Osteoblast (primary cell): ENCODE measurements around the gene GKN2. TPM values are rescaled to one million over a fixed set of nuclear protein-coding genes. Genes with fewer than 3 reads are reported as not detected.

ENCODE experiments used
- DNase-seq: peaks from one replicate; pipeline ENCODE4 v3.0.0; 2011; ENCODE audit warnings: low spot score, mixed read lengths; ENCODE audit not compliant: insufficient read length; ENCODE audit errors: missing footprints
- H2AFZ ChIP-seq: 2 replicates; pipeline ENCODE4 v1.6.0; 2011; ENCODE audit warnings: mild to moderate bottlenecking, low read length
- H3K27ac ChIP-seq: 2 replicates; pipeline ENCODE4 v1.5.1; 2011; ENCODE audit warnings: mild to moderate bottlenecking, low read depth, low read length, moderate library complexity
- H3K27me3 ChIP-seq: 2 replicates; pipeline ENCODE4 v1.6.0; 2012; ENCODE audit warnings: mild to moderate bottlenecking, control low read depth, inconsistent platforms, low read length, moderate library complexity; ENCODE audit not compliant: insufficient read depth
- H3K36me3 ChIP-seq: 2 replicates; pipeline ENCODE4 v1.5.1; 2011; ENCODE audit warnings: mild to moderate bottlenecking, low read length, control low read depth, moderate library complexity; ENCODE audit not compliant: insufficient read depth
- H3K4me1 ChIP-seq: 2 replicates; pipeline ENCODE4 v1.5.1; 2011; ENCODE audit warnings: mild to moderate bottlenecking, low read length, control low read depth, moderate library complexity; ENCODE audit not compliant: insufficient read depth
- H3K4me2 ChIP-seq: 2 replicates; pipeline ENCODE4 v1.6.0; 2011; ENCODE audit warnings: mild to moderate bottlenecking, low read length; ENCODE audit not compliant: insufficient read depth
- H3K4me3 ChIP-seq: fragments of 200-600 bp; sonication (generic); 3 replicates; pipeline ENCODE4 v1.5.1; 2012; ENCODE audit warnings: mild to moderate bottlenecking, low read length, inconsistent platforms; ENCODE audit not compliant: insufficient read depth
- H3K79me2 ChIP-seq: 2 replicates; pipeline ENCODE4 v1.6.0; 2012; ENCODE audit warnings: mild to moderate bottlenecking, low read length, control low read depth, inconsistent platforms; ENCODE audit not compliant: insufficient read depth
- H3K9me3 ChIP-seq: 2 replicates; pipeline ENCODE4 v1.5.1; 2011; ENCODE audit warnings: low read depth, low read length, control low read depth
- H4K20me1 ChIP-seq: 2 replicates; pipeline ENCODE4 v1.6.0; 2012; ENCODE audit warnings: mild to moderate bottlenecking, low read length, control low read depth; ENCODE audit not compliant: insufficient read depth
- total RNA-seq: library from RNA; depleted of rRNA; stranded (reverse); fragments of >200 nt; gene quantifications from 2 replicates; pipeline ENCODE4 v1.2.3, GENCODE V29; 2012
- TF ChIP-seq, protein P1 (sequence below): IDR thresholded peaks from 2 replicates; pipeline ENCODE4 v1.5.1; 2011; ENCODE audit warnings: mild to moderate bottlenecking, low read depth, low read length, moderate library complexity; ENCODE audit errors: extremely low read depth

GKN2 gene
- total RNA-seq, 1 donor = not detected

DNA sequence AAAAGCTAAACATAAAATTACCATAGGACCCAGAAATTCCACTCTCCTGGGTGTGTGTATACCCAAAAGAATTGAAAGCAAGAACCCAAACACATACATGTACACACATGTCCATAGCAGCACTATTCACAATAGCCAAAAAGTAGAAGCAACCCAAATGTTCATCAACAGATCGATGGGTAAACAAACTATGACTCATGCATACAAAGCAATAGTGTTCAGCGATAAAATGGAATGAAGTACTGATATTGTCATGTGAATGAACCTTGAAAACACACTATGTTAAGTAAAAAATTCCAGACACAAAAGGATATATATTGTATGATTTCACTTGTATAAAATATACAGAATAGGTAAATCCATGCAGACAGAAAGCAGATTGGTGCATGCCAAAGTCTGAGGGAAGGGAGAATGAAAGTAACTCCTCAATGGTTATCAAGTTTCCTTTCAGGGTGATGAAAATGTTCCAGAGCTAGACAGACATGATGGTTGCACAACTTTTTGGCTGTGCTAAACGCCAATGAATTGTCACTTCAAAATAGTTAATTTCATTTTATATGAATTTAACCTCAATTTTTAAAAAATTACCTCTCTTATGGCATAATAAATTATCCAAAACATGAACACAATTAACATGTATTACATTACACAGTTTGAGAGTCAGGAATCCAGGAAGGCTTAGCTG, 35.5 kb downstream of the GKN2 start:
- no peaks in the 10 kb centered on the region for H3K36me3 ChIP-seq
- no peak for DNase-seq
- H3K9me3 ChIP-seq = no peaks in the 10 kb centered on the region
- H3K27me3 ChIP-seq = peaks cover 10% of the 10 kb centered on the region
- TF ChIP-seq, protein P1, sequence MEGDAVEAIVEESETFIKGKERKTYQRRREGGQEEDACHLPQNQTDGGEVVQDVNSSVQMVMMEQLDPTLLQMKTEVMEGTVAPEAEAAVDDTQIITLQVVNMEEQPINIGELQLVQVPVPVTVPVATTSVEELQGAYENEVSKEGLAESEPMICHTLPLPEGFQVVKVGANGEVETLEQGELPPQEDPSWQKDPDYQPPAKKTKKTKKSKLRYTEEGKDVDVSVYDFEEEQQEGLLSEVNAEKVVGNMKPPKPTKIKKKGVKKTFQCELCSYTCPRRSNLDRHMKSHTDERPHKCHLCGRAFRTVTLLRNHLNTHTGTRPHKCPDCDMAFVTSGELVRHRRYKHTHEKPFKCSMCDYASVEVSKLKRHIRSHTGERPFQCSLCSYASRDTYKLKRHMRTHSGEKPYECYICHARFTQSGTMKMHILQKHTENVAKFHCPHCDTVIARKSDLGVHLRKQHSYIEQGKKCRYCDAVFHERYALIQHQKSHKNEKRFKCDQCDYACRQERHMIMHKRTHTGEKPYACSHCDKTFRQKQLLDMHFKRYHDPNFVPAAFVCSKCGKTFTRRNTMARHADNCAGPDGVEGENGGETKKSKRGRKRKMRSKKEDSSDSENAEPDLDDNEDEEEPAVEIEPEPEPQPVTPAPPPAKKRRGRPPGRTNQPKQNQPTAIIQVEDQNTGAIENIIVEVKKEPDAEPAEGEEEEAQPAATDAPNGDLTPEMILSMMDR = no peak
- H4K20me1 ChIP-seq = no peaks in the 10 kb centered on the region
- no peak overlapping the region for H2AFZ ChIP-seq
- H3K4me1 ChIP-seq = no peaks in the 10 kb centered on the region
- no peak overlapping the region for H3K4me3 ChIP-seq
- no peak overlapping the region for H3K4me2 ChIP-seq
- no peak overlapping the region for H3K27ac ChIP-seq
- no peaks in the 10 kb centered on the region for H3K79me2 ChIP-seq

DNA sequence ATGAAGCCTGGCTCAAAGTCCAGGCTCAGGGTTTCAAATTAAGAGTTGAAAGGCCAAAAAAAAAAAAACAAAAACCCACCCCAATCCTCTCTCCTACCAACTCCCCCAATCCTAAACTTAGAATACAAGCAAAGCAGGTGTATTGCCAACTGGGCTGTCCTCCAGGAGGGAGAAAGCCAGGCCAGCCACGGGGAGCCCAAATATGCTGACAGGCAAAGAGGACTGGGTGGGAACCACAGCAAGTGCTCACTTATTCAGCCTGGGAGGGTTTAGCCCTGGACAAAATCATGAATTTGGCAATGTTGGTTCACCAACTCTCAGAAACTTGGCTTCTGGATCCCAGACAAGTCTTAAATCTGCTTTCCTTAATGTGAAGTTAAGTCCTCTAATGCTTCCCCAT, 36.5 kb downstream of the GKN2 start:
- DNase-seq = no peak
- TF ChIP-seq, protein P1 = no peak

DNA sequence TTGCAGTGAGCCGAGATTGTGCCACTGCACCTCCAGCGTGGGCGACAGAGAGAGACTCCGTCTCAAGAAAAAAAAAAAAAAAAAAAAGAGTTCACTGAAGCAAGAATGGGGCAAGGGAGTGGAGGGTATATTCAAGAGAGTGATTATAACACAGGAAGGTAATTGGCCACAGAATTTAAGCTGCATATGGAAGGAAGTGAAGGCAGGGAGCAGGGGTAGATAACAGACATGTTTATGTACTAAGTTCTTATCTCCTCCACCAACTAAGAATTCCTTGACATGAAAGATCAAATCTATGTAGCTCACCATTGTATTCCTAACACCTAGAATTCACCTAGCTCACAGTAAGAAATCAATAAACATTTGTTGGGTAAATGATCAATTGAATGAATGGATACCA, 37.3 kb downstream of the GKN2 start:
- TF ChIP-seq, protein P1 = no peak
- peaks cover 13% of the 10 kb centered on the region for H3K27me3 ChIP-seq
- H3K4me1 ChIP-seq = no peaks in the 10 kb centered on the region
- no peak overlapping the region for H3K4me3 ChIP-seq
- no peak overlapping the region for H2AFZ ChIP-seq
- no peaks in the 10 kb centered on the region for H4K20me1 ChIP-seq
- H3K27ac ChIP-seq = no peak overlapping the region
- H3K79me2 ChIP-seq = no peaks in the 10 kb centered on the region
- no peaks in the 10 kb centered on the region for H3K36me3 ChIP-seq
- H3K9me3 ChIP-seq = no peaks in the 10 kb centered on the region
- no peak for DNase-seq
- H3K4me2 ChIP-seq = no peak overlapping the region

More for the DNA sequence above, 36.5 kb downstream of the GKN2 start:
- no peaks in the 10 kb centered on the region for H3K79me2 ChIP-seq
- no peaks in the 10 kb centered on the region for H3K4me1 ChIP-seq
- H2AFZ ChIP-seq = no peak overlapping the region
- no peaks in the 10 kb centered on the region for H3K36me3 ChIP-seq
- H3K4me2 ChIP-seq = no peak overlapping the region
- H3K4me3 ChIP-seq = no peak overlapping the region
- H3K9me3 ChIP-seq = no peaks in the 10 kb centered on the region
- peaks cover 15% of the 10 kb centered on the region for H3K27me3 ChIP-seq
- H4K20me1 ChIP-seq = no peaks in the 10 kb centered on the region
- no peak overlapping the region for H3K27ac ChIP-seq

DNA sequence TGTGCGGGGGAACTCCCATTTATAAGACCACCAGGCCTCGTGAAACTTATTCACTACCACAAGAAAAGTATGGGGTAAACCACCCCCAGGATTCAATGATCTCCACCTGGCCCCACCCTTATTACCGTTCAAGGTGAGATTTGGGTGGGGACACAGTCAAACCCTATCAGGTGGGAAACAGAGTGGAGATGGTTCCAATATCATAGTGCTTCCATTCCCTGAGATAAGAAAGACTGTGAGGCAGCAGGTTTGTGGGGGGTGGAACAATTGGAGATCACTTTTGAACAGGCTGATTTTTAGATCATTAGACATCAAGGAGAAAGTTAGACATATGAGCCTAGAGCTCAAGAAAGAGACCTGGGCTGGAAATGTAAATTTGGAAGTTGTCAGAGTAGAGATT, 39.3 kb downstream of the GKN2 start:
- Histone ChIP-seq H3K4me3 (no peak overlapping the region), H3K4me1 (peaks cover 7% of the 10 kb centered on the region), H2AFZ (no peak overlapping the region), H3K4me2 (no peak overlapping the region), H3K36me3 (no peaks in the 10 kb centered on the region), H3K27ac (no peak overlapping the region), H3K79me2 (no peaks in the 10 kb centered on the region), H4K20me1 (no peaks in the 10 kb centered on the region), H3K27me3 (peaks cover 13% of the 10 kb centered on the region), H3K9me3 (no peaks in the 10 kb centered on the region)
- no peak for DNase-seq
- TF ChIP-seq, protein P1 = no peak
